Upper lobe of left lung (tissue), 6 donors: Measurements from ENCODE around the gene USP34. TPM values are rescaled to one million over a fixed set of nuclear protein-coding genes. Genes with fewer than 3 reads are reported as not detected.

Experiments used
- ATAC-seq, 2 donors: fragments of 200-7000 bp; cut with Tn5 transposase; one replicate each; pipeline ENCODE4 v1.9.1; 2022; ENCODE audit warnings: mild to moderate bottlenecking in 2 of 2, moderate library complexity in 2 of 2; ENCODE audit not compliant: low FRiP score in 2 of 2
- DNase-seq, 2 donors: peaks; one replicate each; pipeline ENCODE4 v3.0.0-alpha.2; 2019 to 2020
- H3K27ac ChIP-seq, 4 donors: fragments of 200-600 bp; sonication (generic); one replicate each; pipeline ENCODE4 v1.5.1; 2016 to 2019
- H3K27me3 ChIP-seq, 4 donors: fragments of 200-600 bp; sonication (generic); one replicate each; pipeline ENCODE4 v1.5.1; 2017 to 2019
- H3K36me3 ChIP-seq, 4 donors: fragments of 200-600 bp; sonication (generic); one replicate each; pipeline ENCODE4 v1.5.1; 2016 to 2019
- H3K4me1 ChIP-seq, 4 donors: fragments of 200-600 bp; sonication (generic); one replicate each; pipeline ENCODE4 v1.5.1; 2018 to 2019
- H3K4me3 ChIP-seq, 4 donors: fragments of 200-600 bp; sonication (generic); one replicate each; pipeline ENCODE4 v1.5.1; 2017 to 2019; ENCODE audit warnings: mild to moderate bottlenecking in 2 of 4, moderate library complexity in 1 of 4
- H3K9me3 ChIP-seq, 4 donors: fragments of 200-600 bp; sonication (generic); one replicate each; pipeline ENCODE4 v1.5.1; 2018 to 2019
- CTCF ChIP-seq, 6 experiments: fragments of 450-650 bp in 4 of 6; fragments of 200-600 bp in 2 of 6; sonication (generic) in 2 of 6; IDR thresholded peaks; one replicate each; pipeline ENCODE4 v1.5.1; 2016 to 2019; ENCODE audit warnings: antibody characterized with exemption in 6 of 6
- EP300 ChIP-seq, 4 donors: sonication (generic); formaldehyde crosslinking; IDR thresholded peaks; one replicate each; pipeline ENCODE4 v1.5.1; 2017; ENCODE audit warnings: antibody characterized with exemption in 4 of 4, control low read depth in 2 of 4
- POLR2A ChIP-seq, 4 donors: fragments of 450-650 bp; IDR thresholded peaks; one replicate each; pipeline ENCODE4 v1.5.1; 2016 to 2017; ENCODE audit warnings: antibody characterized with exemption in 4 of 4, mild to moderate bottlenecking in 2 of 4
- POLR2AphosphoS5 ChIP-seq, 2 donors: sonication (generic); formaldehyde crosslinking; IDR thresholded peaks; one replicate each; pipeline ENCODE4 v1.5.1; 2017; ENCODE audit warnings: antibody characterized with exemption in 2 of 2
- WGBS, 2 donors: methylation state at CpG; one replicate each; pipeline ENCODE4 v1.1.5; 2017 to 2018; 5-methylcytosine and 5-hydroxymethylcytosine counted together
- total RNA-seq, 6 donors: library from RNA; depleted of rRNA in 4 of 6; stranded (reverse); fragments of >200 nt in 4 of 6; gene quantifications; one replicate each; pipeline versions ENCODE4 v1.1.0 to v1.2.1, GENCODE V29; 2016 to 2021
- donor health status: DM: no; HTN: no; CAD: no; lungs with moderate emphysema.
- donor health status: DM: no; HTN: yes; CAD: no; lungs with severe emphysema.

USP34 gene
- total RNA-seq, 6 donors from 2014 or later = 73.8 to 223 (median 114) TPM

- Histone ChIP-seq H3K9me3 (no peaks in the 10 kb centered on the region), H3K4me1 (no peaks in the 10 kb centered on the region), H3K27me3 (no peaks in the 10 kb centered on the region), H3K36me3 (peaks cover 0 to 74% (median 23%) of the 10 kb centered on the region in 4 donors), H3K4me3 (no peak overlapping the region), H3K27ac (no peak overlapping the region)
- no peak for DNase-seq
- WGBS, 2 donors = 91 to 96% methylated on average over 1 of the region's 1 CpG
- ATAC-seq = no peak
- TF ChIP-seq POLR2AphosphoS5 (IDR thresholded peaks at IDR 0.05) (no peak), POLR2A (IDR thresholded peaks at IDR 0.05) (no peak), EP300 (IDR thresholded peaks at IDR 0.05) (no peak), CTCF (IDR thresholded peaks at IDR 0.05) (no peak)
Observed at GRCh38 chr2:61275575-61276184, 195.2 kb downstream of the USP34 start.

GRCh38 chr2:61272421-61273070 lies 198.3 kb downstream of the USP34 start:
- Histone ChIP-seq H3K36me3 (peaks cover 0 to 59% (median 13%) of the 10 kb centered on the region in 4 donors), H3K4me1 (no peaks in the 10 kb centered on the region), H3K4me3 (no peak overlapping the region), H3K27me3 (no peaks in the 10 kb centered on the region), H3K9me3 (no peaks in the 10 kb centered on the region), H3K27ac (no peak overlapping the region)
- no peak for ATAC-seq
- WGBS, 2 donors = 95 to 97% methylated on average over 4 of the region's 4 CpGs
- DNase-seq = no peak
- TF ChIP-seq POLR2A (IDR thresholded peaks at IDR 0.05) (no peak), POLR2AphosphoS5 (IDR thresholded peaks at IDR 0.05) (no peak), CTCF (IDR thresholded peaks at IDR 0.05) (no peak), EP300 (IDR thresholded peaks at IDR 0.05) (no peak)

GRCh38 chr2:61268249-61268648 lies 202.6 kb downstream of the USP34 start:
- Histone ChIP-seq H3K9me3 (no peaks in the 10 kb centered on the region), H3K4me3 (no peak overlapping the region), H3K27me3 (no peaks in the 10 kb centered on the region), H3K27ac (no peak overlapping the region), H3K36me3 (peaks cover 0 to 46% (median 5%) of the 10 kb centered on the region in 4 donors), H3K4me1 (no peaks in the 10 kb centered on the region)
- ATAC-seq = no peak
- TF ChIP-seq POLR2A (IDR thresholded peaks at IDR 0.05) (no peak), CTCF (IDR thresholded peaks at IDR 0.05) (no peak), EP300 (IDR thresholded peaks at IDR 0.05) (no peak), POLR2AphosphoS5 (IDR thresholded peaks at IDR 0.05) (no peak)
- no peak for DNase-seq
- 96 to 98% methylated on average over 4 of the region's 4 CpGs for WGBS, 2 donors

- H3K9me3 ChIP-seq = no peaks in the 10 kb centered on the region
- no peaks in the 10 kb centered on the region for H3K27me3 ChIP-seq
- TF ChIP-seq CTCF (IDR thresholded peaks at IDR 0.05) (no peak), EP300 (IDR thresholded peaks at IDR 0.05) (no peak), POLR2A (IDR thresholded peaks at IDR 0.05) (no peak), POLR2AphosphoS5 (IDR thresholded peaks at IDR 0.05) (no peak)
- DNase-seq = no peak
- H3K4me3 ChIP-seq = no peak overlapping the region
- 87 to 92% methylated on average over 7 of the region's 7 CpGs for WGBS, 2 donors
- H3K36me3 ChIP-seq = peaks cover 0 to 49% (median 5%) of the 10 kb centered on the region in 4 donors
- H3K4me1 ChIP-seq = no peaks in the 10 kb centered on the region
- ATAC-seq = no peak
- H3K27ac ChIP-seq = no peak overlapping the region
Observed at GRCh38 chr2:61266632-61267505, 204.0 kb downstream of the USP34 start.
